B cell (primary cell): ENCODE results near the gene CFAP119.

Experiments
- EZH2 ChIP-seq: IDR thresholded peaks from 2 replicates; pipeline ENCODE4 v1.6.1; 2012; ENCODE audit warnings: borderline replicate concordance, low read depth, mild to moderate bottlenecking, moderate library complexity, low read length; ENCODE audit not compliant: insufficient read depth, poor library complexity, severe bottlenecking
- TF ChIP-seq, protein P1 (sequence below): fragments of 200-600 bp; IDR thresholded peaks from one replicate; pipeline ENCODE4 v1.8.0; 2022; ENCODE audit warnings: antibody characterized with exemption, mild to moderate bottlenecking

DNA sequence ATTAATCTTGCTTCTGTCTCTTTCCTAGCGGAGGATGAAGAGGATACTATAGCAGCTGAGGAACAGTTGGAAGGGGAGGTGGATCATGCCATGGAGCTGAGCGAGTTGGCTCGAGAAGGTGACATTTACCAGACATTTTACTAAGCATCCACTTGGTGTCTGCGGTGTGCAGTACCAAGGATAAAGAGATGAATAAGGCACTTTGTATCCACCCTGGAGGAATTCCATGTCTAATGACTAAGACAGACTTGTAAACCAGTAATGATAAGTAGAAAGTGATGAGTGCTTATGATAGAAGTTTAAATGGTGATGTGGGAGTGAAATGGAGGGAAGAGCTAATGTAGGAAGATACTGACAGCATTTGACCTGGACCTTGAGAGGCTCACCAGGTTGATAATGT lies 50.9 kb downstream of the CFAP119 start:
- TF ChIP-seq, protein P1, sequence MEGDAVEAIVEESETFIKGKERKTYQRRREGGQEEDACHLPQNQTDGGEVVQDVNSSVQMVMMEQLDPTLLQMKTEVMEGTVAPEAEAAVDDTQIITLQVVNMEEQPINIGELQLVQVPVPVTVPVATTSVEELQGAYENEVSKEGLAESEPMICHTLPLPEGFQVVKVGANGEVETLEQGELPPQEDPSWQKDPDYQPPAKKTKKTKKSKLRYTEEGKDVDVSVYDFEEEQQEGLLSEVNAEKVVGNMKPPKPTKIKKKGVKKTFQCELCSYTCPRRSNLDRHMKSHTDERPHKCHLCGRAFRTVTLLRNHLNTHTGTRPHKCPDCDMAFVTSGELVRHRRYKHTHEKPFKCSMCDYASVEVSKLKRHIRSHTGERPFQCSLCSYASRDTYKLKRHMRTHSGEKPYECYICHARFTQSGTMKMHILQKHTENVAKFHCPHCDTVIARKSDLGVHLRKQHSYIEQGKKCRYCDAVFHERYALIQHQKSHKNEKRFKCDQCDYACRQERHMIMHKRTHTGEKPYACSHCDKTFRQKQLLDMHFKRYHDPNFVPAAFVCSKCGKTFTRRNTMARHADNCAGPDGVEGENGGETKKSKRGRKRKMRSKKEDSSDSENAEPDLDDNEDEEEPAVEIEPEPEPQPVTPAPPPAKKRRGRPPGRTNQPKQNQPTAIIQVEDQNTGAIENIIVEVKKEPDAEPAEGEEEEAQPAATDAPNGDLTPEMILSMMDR, result no peak
- no peak for TF ChIP-seq EZH2
